Stimulated activated CD4-positive, alpha-beta T cell treated with anti-CD3 and anti-CD28 coated beads, Interleukin-2, amount 100 ng/mL, for 4 hours (primary cell): ENCODE measurements around the gene HOXD8.
A peak's percentile ranks its signal among the peaks of the same experiment; 100 is the strongest.

ENCODE experiments used
- DNase-seq: peaks from one replicate; pipeline ENCODE4 v3.0.0-alpha.2; 2020; ENCODE audit warnings: low read depth

HOXD8 gene

DNA sequence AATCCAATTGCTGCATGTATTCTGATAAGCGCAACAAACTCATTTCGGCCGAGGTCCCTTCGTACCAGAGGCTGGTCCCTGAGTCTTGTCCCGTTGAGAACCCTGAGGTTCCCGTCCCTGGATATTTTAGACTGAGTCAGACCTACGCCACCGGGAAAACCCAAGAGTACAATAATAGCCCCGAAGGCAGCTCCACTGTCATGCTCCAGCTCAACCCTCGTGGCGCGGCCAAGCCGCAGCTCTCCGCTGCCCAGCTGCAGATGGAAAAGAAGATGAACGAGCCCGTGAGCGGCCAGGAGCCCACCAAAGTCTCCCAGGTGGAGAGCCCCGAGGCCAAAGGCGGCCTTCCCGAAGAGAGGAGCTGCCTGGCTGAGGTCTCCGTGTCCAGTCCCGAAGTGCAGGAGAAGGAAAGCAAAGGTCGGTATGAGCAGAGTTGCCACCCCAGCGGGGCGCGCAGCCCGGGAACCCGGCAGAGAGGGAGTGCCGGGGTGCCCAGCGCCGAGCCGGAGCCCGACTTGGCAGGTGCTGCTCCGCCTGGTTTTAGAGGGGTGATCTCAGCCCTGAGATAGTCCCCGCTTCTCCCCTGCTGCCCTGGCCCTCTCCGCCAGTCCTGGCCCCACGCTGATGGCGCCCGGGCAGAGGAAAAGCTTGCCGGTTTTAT, 12.2 kb upstream of the HOXD8 start:
- DNase-seq, result no peak

DNA sequence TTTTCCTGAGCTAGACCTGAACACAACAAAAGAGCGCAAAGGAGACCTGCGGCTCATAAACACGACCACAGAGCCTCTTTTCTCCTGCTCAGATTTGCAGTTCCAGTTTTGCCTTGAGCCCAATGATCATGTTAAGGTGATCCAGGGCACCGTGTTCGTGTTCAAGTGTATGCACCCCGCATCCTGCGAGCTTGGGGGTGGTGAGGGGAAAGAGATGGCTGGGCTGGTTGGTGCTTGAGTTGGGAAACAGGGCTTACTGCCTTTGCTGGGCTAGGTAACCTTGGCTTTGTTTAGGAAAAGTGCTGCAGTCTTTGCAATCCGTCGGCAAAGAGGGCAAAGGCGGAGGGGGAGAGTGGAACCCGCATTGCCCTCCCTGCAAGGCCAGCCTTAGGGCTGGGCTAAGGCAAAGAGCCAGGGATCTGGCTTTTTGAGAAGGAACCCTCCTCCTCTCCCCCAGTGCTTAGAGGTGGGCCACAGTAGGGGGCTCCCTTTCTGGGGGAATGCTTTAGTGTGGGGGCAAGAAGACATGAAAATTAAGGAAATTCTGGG, 11.6 kb upstream of the HOXD8 start:
- no peak for DNase-seq

DNA sequence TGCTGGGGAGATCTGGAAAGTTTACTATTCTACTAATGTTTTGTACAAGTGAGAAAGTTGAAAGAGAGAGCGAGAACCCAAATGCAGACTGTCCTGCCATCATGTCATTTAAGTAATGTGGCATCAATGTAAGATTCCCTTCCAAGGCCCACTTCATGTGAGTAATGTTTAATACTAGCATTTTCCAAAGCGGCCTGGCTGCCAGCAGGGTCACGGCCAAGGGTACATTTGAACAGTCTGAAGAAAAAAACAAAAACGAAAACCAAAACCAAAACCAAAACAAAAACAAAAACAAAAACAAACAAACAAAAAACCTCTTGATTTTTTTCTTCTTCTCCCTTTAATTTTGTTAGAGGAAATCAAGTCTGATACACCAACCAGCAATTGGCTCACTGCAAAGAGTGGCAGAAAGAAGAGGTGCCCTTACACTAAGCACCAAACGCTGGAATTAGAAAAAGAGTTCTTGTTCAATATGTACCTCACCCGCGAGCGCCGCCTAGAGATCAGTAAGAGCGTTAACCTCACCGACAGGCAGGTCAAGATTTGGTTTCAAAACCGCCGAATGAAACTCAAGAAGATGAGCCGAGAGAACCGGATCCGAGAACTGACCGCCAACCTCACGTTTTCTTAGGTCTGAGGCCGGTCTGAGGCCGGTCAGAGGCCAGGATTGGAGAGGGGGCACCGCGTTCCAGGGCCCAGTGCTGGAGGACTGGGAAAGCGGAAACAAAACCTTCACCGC, 10.7 kb upstream of the HOXD8 start:
- no peak for DNase-seq

DNA sequence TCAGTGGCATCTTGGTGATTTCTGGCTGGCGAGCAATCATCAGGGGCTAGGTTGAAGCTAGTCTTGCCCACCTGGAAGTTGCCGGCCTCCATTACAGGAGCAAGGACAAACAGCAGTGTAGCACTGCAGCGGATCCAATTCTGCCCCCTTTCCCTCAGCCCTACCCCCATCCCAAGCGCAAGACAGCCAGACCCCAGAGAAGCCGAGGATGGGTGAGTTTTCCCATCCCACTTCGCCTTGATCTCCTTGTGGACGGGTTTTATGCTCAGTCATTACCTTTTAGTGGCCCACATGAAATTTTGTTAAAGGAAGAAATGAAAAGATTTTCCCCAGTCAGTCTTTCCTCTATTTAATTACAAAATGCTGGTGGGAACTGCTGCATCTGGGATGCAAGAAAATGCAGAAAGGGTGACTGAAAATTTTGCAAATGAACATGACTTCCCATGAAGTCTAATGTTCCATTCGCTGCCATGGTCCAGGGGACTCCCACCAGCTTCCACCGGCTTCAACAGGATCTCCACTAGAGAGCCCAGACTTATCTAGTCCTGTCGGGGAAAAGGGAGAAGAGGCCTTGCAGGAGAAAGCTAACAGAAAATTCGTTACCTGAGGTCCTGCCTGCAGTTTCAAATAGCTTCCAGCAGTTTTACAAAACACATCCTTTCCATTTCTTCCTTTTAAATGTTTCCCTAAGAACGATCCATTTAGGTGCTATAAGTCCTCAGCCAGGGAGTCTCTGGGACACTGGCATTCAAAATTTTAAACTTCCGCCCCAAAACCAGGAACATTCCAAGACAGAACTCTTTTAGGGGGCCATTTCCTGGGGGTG, 8.9 kb upstream of the HOXD8 start:
- DNase-seq, result no peak

DNA sequence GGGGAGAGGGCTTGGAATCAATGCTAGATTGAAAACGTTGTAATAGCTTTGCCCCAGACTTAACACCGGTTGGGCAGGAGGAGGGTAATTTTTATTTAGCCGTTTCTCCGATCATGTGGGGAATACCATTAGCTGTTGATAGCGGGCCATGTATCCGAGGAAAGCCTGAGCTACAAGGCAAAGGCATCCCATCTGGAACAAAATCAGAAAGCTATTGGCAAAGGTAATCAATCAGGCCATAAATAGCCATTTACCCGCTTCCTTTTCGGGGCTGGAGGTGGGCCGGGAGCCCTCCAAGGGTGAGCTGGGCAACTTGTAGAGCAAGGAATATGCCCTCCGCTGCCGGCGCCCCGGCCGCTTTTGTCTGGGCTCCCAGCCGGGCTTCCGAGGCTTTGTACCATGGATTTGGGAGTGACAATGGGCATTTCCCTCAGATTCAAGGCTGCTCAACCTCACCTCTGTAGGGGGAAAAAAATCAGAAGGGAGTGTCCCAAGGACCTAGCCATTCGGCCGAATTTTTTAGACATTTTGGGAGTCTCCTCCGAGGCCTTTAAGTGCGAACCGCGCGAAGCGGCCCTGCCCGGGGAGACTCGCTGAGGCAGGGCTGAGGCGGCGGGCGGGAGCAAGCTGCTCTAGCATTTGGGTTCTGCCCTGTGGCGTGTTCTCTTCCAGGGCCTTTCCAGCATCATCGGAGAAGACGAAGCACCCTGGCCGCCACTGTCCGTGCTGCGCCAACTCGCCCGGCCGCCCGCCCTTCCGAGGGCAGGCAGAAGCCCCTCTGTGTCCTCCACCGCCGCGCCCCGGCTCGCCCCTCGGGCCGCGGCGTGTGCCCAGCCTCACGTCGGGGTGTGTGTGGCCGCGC, 8.1 kb upstream of the HOXD8 start:
- no peak for DNase-seq

DNA sequence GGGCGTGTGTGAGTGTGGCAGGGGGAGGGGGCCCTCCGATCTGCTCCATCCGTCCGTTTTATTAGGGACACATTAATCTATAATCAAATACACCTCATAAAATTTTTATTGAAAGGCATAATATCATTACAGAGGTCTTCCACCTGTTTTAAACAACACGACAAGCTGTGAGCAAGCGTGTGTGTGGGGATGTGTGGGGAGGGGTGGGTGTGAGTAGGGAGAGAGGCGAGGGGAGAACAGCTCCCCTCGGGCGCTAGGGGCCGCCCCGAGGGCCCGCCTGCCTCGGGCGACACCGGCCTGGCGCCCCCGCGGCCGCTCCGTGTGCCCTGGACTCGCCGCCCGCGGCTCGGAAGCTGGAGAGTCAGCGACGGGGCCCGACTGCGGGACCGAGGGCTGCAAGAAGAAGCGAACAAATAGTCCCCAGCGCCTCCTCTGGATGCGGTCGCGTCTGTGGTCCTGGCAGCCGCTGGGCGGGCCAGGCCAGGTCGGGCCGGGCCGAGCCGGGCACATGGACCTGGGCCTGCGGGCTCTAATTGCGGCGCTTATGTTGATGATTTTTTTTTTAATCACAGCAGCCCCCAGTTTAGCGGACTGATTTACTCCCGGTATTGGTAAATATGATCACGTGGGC, 7.3 kb upstream of the HOXD8 start:
- DNase-seq, result no peak

DNA sequence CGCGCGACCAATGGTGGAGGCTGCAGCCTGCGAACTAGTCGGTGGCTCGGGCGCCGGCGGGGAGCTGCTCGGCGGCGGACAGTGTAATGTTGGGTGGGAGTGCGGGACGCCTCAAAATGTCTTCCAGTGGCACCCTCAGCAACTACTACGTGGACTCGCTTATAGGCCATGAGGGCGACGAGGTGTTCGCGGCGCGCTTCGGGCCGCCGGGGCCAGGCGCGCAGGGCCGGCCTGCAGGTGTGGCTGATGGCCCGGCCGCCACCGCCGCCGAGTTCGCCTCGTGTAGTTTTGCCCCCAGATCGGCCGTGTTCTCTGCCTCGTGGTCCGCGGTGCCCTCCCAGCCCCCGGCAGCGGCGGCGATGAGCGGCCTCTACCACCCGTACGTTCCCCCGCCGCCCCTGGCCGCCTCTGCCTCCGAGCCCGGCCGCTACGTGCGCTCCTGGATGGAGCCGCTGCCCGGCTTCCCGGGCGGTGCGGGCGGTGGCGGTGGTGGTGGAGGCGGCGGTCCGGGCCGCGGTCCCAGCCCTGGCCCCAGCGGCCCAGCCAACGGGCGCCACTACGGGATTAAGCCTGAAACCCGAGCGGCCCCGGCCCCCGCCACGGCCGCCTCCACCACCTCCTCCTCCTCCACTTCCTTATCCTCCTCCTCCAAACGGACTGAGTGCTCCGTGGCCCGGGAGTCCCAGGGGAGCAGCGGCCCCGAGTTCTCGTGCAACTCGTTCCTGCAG, 6.7 kb upstream of the HOXD8 start, which contains the start of gene HOXD9:
Gene HOXD9 (plus strand): TSS at position 37 of the 728 bp plus-strand sequence. CDS start 50 bp downstream, at position 87.
- DNase-seq, result no peak

DNA sequence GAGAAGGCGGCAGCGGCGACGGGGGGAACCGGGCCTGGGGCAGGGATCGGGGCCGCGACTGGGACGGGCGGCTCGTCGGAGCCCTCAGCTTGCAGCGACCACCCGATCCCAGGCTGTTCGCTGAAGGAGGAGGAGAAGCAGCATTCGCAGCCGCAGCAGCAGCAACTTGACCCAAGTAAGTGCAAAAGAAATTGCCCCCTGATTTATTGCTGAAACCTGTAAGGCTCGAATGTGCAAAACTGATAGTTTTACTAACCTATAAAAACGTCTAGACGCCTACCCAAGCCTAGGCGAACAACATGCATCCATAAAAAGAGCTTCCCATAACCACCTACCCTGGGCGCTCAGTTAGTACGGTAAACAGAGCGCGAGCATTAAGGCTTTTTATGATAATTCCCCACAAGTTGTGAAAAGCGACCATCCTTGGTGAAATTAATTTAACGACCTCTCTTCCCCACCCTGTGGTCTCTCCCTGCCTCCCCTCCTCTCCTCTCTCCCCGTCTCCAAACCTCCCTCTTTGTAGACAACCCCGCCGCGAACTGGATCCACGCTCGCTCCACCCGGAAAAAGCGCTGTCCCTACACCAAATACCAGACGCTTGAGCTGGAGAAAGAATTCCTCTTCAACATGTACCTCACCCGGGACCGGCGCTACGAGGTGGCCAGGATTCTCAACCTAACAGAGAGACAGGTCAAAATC, 5.9 kb upstream of the HOXD8 start:
- no peak for DNase-seq

DNA sequence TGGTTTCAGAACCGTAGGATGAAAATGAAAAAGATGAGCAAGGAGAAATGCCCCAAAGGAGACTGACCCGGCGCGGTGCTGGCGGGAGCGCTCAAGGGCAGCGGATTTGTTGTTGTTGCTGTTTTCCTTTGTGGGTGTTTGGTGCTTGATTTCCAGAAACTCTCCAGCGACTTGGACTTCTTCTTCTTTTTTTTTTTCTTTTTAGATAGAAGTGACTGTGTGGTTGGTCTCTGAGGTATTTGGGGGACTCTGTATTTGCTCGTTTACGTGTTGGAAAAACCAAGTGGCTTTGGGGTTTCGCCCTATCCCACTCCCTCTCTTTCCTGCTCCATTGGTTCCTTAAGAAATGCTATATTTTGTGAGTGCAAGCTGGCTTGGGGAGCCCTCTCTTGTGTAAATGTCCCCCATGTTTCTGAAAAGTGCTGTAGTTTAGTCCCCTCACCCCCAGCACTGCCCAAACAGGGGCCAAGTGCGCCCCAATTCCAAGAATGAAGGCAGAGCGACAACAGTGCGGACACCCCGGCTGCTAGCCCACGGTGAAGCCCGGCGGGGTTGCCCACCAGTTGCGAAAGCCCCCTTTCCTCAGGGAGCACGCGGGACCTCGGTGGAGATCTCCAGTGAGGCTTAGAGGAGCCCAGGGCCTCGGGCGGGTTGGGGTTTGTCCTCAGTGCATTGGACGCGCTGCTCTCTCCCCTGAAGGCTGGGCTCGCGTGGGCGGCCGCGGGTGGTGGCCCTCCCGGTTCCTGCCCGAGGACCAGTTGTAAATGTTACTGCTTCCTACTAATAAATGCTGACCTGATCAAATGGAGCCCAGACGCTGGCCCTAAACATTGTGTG, 5.2 kb upstream of the HOXD8 start:
- DNase-seq, result no peak

DNA sequence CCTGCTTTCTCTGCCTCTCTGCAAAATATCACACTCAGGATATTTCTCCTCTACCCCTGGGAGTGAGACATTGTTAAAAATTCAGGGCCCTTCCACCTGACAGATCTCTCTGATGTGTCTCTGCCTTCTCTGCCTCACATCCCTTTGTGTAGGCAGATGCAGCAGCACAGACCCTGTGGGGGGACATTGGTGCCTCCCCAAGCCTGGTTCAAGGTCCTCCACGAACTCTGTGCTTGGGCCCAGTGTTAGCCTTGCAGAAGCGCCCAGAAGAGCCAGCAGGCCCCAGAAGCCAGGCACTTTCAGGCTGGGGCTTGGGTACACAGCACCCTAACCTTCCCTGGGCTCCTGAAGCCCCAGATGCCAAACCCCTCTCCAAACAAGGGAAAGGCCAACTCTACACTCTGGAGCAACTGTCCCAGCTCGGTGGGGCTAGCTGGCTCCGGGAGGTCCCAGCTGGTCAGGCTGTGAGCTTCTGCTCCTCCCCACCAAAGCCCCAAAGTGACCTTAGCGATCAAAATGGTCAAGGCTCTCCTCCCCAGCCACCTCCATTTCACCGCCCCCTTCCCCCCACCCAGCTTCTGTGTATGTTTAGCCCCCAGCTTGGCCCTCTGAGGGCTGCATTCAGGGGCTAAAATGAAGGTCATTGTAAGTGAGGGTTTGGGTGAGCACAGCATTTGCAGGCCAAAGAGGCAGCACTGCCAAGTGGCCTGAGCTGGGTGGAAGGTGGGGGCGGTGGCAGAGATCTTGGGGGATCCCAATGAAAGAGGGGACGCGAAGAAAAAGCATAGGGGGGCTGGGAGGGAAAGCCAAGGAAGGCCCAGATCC, 4.3 kb upstream of the HOXD8 start:
- no peak for DNase-seq

DNA sequence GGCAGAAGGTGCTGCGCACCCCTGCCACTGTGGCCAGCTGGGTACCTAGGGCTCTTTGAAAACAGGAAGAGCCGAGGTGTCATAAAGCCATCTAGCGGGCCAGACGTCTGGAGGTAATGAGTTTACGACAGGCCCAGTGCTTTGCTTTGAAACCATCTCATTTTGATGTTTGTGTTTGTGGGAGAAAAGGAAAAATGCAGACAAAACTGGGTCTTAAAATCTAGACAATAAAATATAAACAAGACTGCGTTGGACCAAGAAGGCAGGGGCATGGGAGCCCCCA, 3.8 kb upstream of the HOXD8 start:
- DNase-seq, result no peak

DNA sequence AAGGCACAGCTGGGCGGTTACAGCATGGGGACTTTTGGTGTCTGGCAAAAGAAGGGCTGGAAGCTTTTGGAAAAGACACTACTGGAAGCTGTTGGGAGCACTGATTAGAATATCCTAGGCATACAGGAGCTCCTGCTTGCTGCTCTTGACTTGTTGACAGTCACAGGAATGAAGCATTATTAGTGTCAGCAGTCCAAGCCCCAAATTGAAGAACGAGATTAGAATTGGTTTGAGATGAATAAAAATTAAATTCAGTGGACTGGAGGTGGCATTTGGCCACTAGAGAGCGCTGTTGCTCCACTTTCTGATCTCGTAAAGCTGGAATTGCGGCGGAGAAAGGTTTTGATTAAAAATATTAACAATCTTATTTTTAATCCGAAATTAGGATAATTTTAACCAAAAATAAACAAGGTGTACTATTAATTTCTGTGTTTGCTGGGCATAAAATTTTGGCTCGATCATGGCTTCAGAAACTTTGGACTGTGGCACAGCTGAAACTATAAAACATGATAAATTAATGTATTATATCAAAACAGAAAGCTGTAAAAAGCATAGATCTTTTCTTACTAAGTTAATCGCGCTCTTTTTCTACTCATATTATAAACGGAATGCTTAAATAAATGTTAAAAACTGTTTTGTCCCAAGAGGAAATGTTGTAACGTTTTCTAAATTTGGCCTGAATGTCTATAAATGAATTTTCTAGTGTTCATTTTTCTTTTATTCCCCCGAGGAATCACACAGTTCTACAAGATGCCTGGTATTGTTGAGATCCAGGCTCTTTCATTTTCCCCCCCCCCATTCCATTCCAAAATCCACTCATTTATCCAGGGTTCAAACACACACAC, 2.4 kb upstream of the HOXD8 start:
- peak; percentile 49 for DNase-seq

DNA sequence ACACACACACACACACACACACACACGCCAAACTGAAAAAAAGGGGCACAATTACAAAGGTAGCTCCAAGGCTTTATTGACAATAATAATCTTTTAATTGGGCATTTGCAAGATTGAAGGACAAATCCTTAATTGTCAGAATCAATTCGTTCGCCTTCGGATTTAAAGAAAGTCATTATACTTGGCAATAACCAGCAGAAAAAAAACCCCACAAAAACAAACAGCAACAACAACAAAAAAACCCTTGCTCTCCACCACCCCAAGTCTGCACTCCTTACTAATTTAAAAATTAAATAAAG, 1.8 kb upstream of the HOXD8 start:
- no peak for DNase-seq

DNA sequence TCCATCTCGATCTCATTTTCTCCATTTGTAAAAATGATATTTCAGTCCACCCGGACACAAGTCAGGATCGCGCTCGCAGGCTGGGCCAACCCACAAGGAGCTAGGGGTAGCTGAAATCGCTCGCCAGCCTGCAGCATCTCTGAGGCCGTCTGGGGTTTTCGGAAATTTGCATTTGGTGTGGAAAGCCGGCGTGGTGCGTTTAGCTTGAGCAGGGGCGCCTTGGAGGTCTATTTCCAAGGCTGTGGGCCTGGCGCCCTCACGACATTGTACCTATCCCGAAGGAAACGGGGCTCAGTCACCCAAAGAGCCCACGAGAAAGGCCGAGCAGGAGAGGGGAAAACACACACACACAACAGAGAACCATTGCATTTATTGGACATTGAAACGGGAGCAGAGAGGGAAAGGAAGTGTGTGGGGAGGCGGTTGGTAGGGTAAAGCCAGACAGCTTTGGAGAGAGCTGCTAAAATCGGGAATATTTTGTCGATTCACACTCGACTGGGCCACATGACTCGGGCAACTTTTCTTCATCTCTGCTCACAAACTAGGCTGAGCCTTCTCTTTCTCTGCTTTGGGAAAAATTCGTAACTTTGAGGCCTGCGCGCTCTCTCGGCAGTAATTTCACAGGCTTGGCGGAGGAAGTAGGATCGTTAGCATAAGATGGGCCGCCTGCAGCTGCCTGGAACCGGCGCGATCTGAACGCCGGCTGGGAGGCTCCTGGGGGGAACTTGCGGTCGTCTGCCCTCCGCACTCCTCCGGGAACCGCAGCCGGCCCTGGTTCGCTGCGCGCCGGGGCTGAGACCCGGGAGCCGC, 1.1 kb upstream of the HOXD8 start:
- no peak for DNase-seq

DNA sequence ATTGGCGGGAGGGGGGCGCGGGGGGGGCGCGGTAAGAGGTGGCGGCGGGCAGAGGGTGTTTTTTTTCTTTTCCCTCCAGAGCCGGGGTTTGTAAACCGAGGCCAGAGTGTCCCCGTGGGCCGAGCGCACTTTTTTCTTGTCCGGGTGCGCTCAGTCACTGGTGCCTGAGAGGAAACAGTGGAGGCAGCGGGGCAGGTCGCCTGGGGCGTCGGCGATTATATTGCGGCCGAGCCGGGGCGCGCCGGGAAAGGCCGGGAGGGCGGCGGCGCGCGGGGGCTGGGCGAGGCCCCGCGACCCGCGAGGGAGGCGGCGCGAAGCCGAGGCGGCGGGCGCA, 275 bp downstream of the HOXD8 start:
- no peak for DNase-seq

DNA sequence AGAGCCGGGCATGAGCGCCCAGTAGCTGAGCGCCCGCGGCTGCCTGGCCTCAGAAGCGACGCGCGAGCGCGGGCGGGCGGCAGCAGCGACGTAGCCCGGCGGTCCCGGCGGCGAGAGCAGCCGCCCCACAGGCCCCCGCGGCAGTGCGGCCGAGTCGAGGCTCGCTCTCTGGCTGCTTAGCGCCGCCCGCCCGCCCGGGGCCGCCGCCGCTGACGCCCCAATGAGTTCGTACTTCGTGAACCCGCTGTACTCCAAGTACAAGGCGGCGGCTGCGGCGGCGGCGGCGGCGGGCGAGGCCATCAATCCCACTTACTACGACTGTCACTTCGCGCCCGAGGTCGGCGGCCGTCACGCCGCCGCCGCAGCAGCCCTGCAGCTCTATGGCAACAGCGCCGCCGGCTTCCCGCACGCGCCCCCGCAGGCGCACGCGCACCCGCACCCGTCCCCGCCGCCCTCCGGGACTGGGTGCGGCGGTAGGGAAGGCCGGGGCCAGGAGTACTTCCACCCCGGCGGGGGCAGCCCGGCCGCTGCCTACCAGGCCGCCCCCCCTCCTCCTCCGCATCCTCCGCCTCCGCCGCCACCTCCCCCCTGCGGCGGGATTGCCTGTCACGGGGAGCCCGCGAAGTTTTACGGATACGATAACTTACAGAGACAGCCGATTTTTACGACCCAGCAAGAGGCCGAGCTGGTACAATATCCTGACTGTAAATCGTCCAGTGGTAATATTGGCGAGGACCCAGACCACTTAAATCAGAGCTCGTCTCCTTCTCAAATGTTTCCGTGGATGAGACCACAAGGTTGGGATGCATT, 847 bp downstream of the HOXD8 start:
- DNase-seq, result no peak
